GM12874 (cell line): Measurements from ENCODE around the gene BSX.

Experiments
- CTCF ChIP-seq: IDR thresholded peaks from 2 replicates; pipeline ENCODE4 v1.5.1; 2011; ENCODE audit warnings: low read depth, mild to moderate bottlenecking, control low read depth, low read length, moderate library complexity; ENCODE audit not compliant: insufficient read depth

The BSX gene

GRCh38 chr11:122978299-122978620, 3.4 kb downstream of the BSX start:
- no peak for TF ChIP-seq CTCF

GRCh38 chr11:122977470-122978298, 4.0 kb downstream of the BSX start:
- TF ChIP-seq CTCF, result no peak

- no peak for TF ChIP-seq CTCF
Observed at GRCh38 chr11:122976734-122977469, 4.7 kb downstream of the BSX start.

GRCh38 chr11:122976061-122976733, 5.4 kb downstream of the BSX start:
- TF ChIP-seq CTCF, result no peak

- no peak for TF ChIP-seq CTCF
Observed at GRCh38 chr11:122963961-122964360, 17.7 kb downstream of the BSX start.

- TF ChIP-seq CTCF, result no peak
Observed at GRCh38 chr11:122954455-122954854, 27.2 kb downstream of the BSX start.

GRCh38 chr11:122951211-122951610, 30.4 kb downstream of the BSX start:
- no peak for TF ChIP-seq CTCF
